Stimulated activated CD4-positive, alpha-beta T cell treated with anti-CD3 and anti-CD28 coated beads, Interleukin-12 subunit alpha, Interleukin-12 subunit beta, amount 100 ng/mL, for 24 hours (primary cell): Measurements from ENCODE around the gene CREB3L2.

Source experiments
- DNase-seq, 2 experiments: peaks; one replicate each; pipeline ENCODE4 v3.0.0-alpha.2; 2020; ENCODE audit warnings: low read depth in 2 of 2

Gene CREB3L2

DNA sequence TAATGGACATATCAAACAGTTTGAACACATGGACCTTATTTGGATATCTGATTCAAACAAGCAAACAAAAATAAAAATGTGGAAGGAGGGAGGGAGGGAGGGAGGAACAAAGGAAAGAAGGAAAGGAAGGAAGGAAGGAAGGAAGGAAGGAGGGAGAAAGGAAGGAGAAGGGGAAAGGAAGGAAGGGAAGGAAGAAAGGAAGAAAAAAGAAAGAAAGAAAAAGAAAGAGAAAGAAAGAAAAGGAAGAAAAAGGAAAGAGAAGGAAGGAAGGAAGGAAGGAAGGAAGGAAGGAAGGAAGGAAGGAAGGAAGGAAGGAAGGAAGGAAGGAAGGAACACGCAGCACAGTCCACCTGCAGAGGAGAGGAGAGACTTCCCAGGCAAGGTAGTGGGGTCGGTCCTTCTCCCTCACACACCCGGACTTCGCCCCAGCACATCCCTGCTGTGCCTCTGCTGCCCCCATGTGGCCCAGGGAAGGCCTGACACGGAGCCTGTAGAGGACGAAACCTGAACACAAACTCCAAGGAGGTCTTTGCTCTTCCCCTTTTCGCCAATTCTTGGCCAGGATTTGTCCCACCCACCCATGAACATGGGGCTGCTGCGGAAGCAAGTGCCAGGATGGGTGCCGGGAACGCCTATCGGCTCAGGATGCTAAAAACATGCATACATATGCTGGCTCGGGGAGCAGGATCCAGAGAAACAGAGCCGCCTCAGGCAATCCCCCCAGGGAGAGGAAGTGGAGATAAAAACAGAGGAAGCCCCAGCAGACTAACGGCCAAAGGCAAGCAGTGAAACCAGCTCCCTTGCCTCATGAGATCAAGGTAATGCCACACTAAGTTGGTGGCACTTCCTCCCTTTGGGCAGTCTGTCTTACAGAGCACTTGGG, 102.8 kb downstream of the CREB3L2 start:
- peak; percentile 50 to 70 for DNase-seq

GRCh38 chr7:137895301-137896221, 106.3 kb downstream of the CREB3L2 start:
- DNase-seq = no peak

GRCh38 chr7:137893143-137893742, 108.6 kb downstream of the CREB3L2 start:
- no peak for DNase-seq

DNA sequence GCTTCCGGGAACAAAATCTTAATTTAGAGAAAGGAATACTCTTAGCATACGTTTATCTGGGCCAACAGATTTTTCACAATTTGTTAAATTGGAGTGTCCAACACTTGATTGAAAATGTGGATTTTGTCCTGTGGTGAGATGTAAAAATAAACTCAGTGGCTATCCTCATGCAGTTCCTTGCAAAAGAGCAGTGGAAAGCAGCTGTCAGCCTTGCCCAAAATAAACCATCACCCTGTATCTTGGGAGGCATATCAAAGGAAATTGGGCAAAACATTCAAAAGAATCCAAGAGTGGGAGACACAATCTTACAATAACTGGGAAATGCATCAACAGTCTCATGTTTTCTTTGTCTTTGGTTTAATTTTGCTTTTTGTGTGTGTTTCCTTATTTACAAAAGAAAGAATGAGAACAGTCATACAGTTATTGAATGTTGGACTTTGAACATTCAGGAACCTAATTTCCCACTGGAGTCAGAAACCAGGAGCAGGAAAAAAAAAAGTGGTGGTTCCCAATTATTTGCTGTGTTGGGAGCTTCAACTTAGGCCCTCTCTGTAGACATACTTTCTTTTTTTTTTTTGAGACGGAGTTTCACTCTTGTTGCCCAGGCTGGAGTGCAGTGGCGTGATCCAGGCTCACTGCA, 110.8 kb downstream of the CREB3L2 start:
- DNase-seq = no peak

GRCh38 chr7:137890449-137890921, 111.4 kb downstream of the CREB3L2 start:
- no peak for DNase-seq

DNA sequence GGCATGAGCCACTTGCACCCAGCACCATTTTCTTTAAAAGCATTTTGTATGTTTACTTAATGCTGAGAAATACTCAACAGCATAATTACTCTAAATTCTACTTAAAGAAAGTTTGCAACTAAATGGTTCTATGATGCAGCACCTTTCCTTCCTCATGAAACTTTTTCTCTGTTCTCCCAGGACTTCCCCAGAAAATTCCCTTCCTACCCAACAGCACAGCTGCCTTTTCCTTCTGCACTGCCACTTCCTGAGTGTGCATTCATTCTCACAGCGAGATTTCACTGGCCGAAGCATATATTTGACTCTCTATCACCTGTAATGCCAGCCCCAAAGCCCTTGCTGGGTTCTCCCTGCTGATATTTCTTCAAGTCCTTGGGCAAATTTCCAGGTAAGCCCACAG, 113.6 kb downstream of the CREB3L2 start:
- DNase-seq = no peak

GRCh38 chr7:137886746-137887145, 115.1 kb downstream of the CREB3L2 start:
- DNase-seq = no peak

GRCh38 chr7:137886281-137886680, 115.6 kb downstream of the CREB3L2 start:
- DNase-seq = no peak

DNA sequence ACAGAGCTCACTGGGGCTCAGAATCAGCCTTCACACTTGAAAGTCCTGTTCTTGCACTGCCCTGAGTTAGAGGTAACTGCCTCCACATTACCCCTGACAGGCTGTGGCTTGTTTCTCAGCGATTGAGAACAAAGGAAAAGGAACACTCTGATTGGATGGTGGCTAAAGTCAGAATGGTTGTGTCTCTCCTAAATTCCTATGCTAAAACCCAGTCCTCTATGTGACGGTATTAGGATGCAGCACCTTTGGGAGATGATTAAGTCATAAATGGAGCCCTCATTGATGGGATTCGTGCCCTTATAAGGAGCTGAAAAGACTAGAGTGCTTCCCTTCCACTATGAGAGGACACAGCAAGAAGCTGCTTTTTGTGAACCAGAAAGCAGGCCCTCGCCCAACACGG, 116.2 kb downstream of the CREB3L2 start:
- no peak for DNase-seq

DNA sequence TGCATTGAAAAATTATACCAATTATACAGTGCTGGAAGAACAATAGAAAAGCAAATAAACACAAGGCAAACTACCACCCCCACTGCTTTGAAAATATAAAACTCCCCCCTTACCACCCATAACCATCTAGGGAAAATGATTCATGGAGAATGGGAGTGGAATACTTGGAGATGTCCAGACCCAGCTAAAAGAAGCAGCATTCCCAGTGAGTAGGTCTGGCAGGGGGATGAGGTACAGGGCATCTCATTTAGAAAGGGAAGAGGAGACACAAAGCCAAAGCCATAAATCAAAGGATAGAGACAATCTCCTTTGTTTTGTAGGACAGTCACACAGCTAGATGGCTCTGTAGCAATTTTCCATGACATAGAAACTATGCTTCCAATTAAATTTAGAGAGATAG, 119.1 kb downstream of the CREB3L2 start:
- no peak for DNase-seq

DNA sequence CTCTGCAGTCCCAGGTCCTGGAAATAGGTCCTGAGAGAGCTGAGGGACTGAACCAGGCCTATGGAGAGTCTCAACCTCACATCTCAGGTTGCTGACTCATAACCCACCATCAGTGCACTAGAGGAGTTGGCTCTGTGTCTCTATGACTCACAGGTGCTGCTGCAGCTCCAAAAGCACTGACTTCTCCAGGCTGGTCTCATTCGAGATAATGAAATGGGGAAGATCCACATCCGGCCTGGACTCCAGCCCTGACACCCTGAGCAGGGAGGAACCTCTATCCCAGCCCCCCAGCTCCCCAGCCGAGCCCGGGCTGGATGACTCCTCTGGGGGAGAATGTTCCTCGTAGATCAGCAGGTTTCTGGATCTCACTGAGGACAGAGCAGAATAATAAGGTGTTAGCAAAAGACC, 119.6 kb downstream of the CREB3L2 start:
- DNase-seq = no peak

DNA sequence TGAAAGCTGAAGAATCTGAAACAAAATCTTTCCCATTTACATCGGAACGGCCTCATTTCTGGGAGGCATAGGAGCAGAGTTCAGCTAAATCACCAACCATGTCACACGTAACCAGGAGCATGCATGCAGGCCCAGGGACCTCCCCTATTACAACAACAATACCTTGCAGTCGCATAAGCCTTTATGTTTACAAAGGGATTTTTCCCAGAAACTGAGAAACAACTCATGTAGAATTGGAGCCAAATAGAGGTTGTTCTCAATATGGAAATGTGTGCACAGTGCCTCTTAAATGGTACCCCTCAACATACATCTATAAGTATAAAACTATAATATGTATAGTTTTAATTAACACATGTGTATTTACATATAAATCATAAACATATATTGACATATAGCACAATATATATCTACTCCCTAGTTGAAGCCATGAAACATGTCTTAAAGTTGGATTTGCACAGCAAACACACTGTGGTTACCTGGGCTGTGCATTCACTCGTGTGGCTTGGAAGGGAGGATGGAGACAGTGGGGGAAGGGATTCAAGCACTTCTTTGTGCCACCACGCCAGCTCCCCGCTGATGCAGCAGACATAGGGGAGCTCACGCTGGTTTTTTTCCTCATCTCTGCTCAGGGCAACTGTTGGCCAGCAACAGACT, 120.2 kb downstream of the CREB3L2 start:
- DNase-seq = no peak

DNA sequence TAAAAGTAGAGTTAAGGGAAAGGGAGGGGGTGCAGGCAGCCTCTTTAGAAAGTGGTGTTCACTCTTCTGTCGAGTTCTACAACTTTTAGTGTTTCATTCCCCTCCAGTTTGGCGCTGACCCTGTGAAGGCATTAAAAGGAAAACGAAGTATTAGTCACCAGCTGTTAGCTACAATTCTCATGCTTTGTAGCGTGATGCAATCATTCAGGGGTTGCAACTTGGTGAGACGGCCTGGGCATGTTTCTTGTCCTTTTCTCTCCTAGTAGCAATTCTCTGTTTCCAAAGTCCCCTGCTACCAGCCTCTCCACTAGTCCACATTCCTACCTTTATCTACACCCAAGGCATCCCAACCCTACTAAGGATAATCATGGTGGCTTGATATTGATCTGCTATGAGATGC, 121.5 kb downstream of the CREB3L2 start:
- DNase-seq = no peak

DNA sequence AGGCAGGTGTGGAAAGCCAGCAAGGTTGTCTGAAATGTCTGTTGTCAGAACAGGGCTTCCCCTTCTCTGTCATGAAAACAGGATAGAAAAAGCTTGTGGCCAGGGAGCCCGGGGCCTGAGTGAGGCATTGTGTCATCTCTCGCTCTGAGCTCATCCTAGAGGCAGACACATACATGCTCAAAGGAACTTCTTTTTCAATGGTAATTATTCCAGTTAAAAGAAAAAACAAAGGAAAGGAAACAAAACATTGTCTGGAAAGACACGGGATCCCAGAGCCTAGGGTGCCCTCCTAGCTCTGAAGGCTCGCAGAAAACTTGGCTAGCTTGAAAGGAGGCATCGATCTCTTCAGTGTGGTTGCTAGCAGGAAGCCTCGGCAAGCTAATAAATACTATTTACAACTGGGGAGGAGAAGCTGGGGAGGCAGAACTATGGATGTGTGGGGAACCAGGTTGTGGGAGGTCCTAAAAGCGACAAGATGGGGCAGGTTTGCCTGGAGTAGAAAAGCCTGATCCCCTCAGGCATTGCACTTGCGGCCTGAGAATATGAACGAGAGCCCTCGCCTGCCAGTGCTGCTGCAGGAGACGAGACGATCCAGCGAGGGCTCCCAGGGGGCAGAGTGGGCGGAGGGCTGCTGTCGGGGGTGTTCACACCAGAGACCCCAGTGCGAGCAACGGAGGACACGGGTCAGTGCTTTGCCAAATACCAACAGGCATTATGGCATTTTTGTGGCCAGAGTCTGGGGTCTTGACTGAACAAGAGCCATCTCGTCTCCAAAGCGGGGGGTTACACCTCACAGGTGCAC, 122.3 kb downstream of the CREB3L2 start:
- no peak for DNase-seq

DNA sequence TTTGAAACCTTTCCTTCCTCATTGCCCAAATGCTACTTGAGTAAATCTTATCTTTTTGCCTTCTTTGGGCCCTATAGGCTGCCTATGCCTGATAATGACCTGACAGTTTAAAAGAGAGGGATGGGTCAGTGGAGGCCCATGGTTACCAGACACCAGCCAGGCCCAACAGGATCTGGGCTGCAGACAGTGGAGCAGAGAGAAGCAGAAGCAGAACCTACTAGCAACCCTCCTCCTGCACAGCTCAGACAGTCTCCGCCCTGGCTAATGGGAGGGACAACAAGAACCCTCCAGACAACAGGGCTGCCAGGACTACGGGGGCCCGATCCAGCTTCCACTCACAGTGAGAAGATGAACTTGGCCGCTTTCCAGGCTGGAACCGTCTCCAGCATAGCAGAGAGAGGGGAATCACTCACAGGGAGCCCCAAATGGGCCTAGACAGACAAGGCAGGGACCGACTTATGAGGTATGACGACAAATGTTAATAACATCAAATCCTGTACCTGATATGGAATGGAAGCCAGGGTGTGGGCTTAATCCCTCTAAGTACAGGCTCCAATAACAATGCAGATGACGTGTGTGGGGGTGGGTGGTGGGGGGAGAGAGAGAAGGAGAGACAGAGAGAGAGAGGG, 123.4 kb downstream of the CREB3L2 start:
- no peak for DNase-seq

- no peak for DNase-seq
Observed at GRCh38 chr7:137877027-137877675, 124.7 kb downstream of the CREB3L2 start.

DNA sequence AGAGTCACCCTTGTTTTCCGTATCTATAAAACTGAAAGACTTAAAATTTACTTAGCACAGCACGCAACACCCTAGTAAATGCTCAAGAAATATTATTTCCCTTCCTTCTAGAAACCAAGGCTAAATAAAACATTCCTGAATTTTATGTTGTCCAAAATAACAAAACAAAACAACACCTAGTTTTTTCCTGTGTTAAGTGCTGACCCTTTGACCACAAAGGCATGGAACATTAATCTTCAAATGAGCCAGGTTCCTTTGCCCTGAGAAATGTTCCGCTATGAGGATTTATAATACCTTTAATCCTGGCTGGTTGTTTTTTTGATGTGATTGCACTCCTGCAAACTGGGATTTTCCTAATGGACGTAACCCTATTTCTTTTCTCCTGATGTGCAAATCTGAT, 126.1 kb downstream of the CREB3L2 start:
- DNase-seq = no peak

DNA sequence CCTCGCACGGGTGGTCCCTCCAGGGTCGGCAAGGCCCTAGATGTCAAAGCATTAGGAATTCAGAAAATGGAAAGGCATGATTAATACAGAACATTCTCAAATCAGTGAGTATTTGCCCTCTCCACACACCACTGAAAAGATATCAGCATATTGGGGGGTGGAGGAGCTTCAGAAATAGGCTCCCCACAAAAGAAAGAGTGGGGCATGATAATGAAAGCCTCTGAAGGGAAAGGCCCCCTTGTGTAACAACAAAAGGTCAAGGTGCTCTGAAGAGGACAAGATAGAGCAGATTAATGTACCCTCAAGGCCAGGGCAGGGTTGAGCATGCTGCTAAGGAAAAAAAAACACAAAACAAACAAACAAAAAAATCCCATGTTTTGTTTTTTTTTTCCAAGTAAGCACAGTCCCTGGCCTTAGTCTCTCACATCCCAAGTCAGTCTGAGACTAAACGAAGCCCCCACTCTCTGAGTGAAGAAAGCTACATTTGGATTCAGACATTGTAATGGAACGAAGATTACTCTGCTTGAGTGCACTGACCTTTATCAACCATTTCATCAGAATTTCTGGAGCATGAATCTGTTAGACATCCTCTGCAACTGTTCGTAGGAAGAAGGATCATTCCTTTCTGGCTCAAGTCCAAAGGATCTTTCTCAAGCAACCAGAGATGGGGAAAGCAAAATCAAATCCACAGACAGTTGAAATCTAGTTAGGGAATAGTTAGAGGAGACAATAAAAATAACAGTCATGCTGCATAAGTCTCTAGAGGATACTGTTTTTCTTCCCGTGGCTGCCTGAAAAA, 127.7 kb downstream of the CREB3L2 start:
- no peak for DNase-seq
